ENCODE results near the gene STMN3. TPM values are rescaled to one million over a fixed set of nuclear protein-coding genes. Genes with fewer than 3 reads are reported as not detected.

The STMN3 gene
- total and polyA plus RNA-seq, 4 experiments from 2014 or later = 18.9 to 120 (median 70.1) TPM

GRCh38 chr20:63592661-63593060 lies 60.6 kb downstream of the STMN3 start:
- Mint-ChIP-seq H3K4me1 (peaks cover 0 to 6% (median 2%) of the 10 kb centered on the region in 4 donors), H3K4me3 (no peak overlapping the region), H3K36me3 (peaks cover 28 to 42% of the 10 kb centered on the region in 2 donors), H3K9me3 (peaks cover 0 to 2% (median 0%) of the 10 kb centered on the region in 8 donors), H3K27ac (no peak overlapping the region), H3K27me3 (no peaks in the 10 kb centered on the region)
- Histone ChIP-seq H3K27ac (ENCODE audit: low read depth, low read length) (no peak overlapping the region), H3K4me3 (ENCODE audit: low read length in 2 of 2) (no peak overlapping the region), H3K36me3 (ENCODE audit: insufficient read depth, low read length) (peaks cover 36% of the 10 kb centered on the region), H3K9me3 (ENCODE audit: control insufficient read depth in 1 of 2, low read length in 2 of 2) (no peaks in the 10 kb centered on the region), H3K27me3 (ENCODE audit: insufficient read depth, low read length) (no peaks in the 10 kb centered on the region), H3K4me1 (ENCODE audit: insufficient read depth, low read length) (peaks cover 8% of the 10 kb centered on the region)
- intact Hi-C loops (cut with micrococcal nuclease) = no loop called here
- ChIA-PET POLR2A (ENCODE audit: partially characterized antibody) (no interaction called here), CTCF (ENCODE audit: partially characterized antibody) (no interaction called here)
- DNase-seq = no peak

- intact Hi-C loops (cut with micrococcal nuclease) = no loop called here
- H3K36me3 Mint-ChIP-seq = peaks cover 30 to 42% of the 10 kb centered on the region in 2 donors
- POLR2A ChIA-PET (ENCODE audit: partially characterized antibody) = interaction anchor here (0.7 kb wide), 1 partner anchor 136 kb away, joined by 4 read pairs; no protein-coding TSS in a partner anchor
- Histone ChIP-seq H3K27me3 (ENCODE audit: insufficient read depth, low read length) (no peaks in the 10 kb centered on the region), H3K36me3 (ENCODE audit: insufficient read depth, low read length) (peaks cover 34% of the 10 kb centered on the region), H3K4me3 (ENCODE audit: low read length in 2 of 2) (no peak overlapping the region), H3K27ac (ENCODE audit: low read depth, low read length) (no peak overlapping the region), H3K9me3 (ENCODE audit: control insufficient read depth in 1 of 2, low read length in 2 of 2) (no peaks in the 10 kb centered on the region), H3K4me1 (ENCODE audit: insufficient read depth, low read length) (peaks cover 9% of the 10 kb centered on the region)
- CTCF ChIA-PET (ENCODE audit: partially characterized antibody) = no interaction called here
- peaks cover 0 to 2% (median 0%) of the 10 kb centered on the region in 8 donors for H3K9me3 Mint-ChIP-seq
- no peak overlapping the region for H3K27ac Mint-ChIP-seq
- H3K4me3 Mint-ChIP-seq = no peak overlapping the region
- H3K4me1 Mint-ChIP-seq = peaks cover 0 to 10% (median 2%) of the 10 kb centered on the region in 4 donors
- H3K27me3 Mint-ChIP-seq = no peaks in the 10 kb centered on the region
- no peak for DNase-seq
Observed at GRCh38 chr20:63591786-63592355, 61.4 kb downstream of the STMN3 start.

DNA sequence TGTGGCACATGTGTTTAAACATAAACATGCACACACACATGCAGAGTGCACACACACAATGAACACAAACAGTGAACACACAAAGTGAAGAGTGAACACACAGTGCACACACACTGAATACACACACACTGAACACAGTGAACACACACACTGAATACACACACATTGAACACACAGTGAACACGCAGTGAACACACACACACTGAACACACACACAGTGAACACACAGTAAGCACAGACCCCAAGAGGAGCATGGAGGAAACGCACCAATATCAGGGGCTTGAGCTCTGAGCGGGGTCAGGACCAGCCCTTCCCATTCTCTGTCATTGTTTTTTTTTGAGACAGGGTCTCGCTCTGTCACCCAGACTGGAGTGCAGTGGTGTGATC lies 62.1 kb downstream of the STMN3 start:
- Mint-ChIP-seq H3K27me3 (no peaks in the 10 kb centered on the region), H3K9me3 (peaks cover 0 to 2% (median 0%) of the 10 kb centered on the region in 8 donors), H3K4me3 (no peak overlapping the region), H3K36me3 (peaks cover 30 to 40% of the 10 kb centered on the region in 2 donors), H3K27ac (no peak overlapping the region), H3K4me1 (peaks cover 0 to 10% (median 2%) of the 10 kb centered on the region in 4 donors)
- no peaks in the 10 kb centered on the region for H3K9me3 ChIP-seq (ENCODE audit: control insufficient read depth in 1 of 2, low read length in 2 of 2)
- intact Hi-C loops (cut with micrococcal nuclease) = no loop called here
- peaks cover 9% of the 10 kb centered on the region for H3K4me1 ChIP-seq (ENCODE audit: insufficient read depth, low read length)
- peaks cover 34% of the 10 kb centered on the region for H3K36me3 ChIP-seq (ENCODE audit: insufficient read depth, low read length)
- no peaks in the 10 kb centered on the region for H3K27me3 ChIP-seq (ENCODE audit: insufficient read depth, low read length)
- CTCF ChIA-PET (ENCODE audit: partially characterized antibody) = no interaction called here
- no peak for DNase-seq
- no peak overlapping the region for H3K27ac ChIP-seq (ENCODE audit: low read depth, low read length)
- POLR2A ChIA-PET (ENCODE audit: partially characterized antibody) = interaction anchor here (0.7 to 1.4 kb wide), 3 partner anchors 34 to 447 kb away, joined by 3 to 4 read pairs (median 3); no protein-coding TSS in a partner anchor
- H3K4me3 ChIP-seq (ENCODE audit: low read length in 2 of 2) = no peak overlapping the region

DNA sequence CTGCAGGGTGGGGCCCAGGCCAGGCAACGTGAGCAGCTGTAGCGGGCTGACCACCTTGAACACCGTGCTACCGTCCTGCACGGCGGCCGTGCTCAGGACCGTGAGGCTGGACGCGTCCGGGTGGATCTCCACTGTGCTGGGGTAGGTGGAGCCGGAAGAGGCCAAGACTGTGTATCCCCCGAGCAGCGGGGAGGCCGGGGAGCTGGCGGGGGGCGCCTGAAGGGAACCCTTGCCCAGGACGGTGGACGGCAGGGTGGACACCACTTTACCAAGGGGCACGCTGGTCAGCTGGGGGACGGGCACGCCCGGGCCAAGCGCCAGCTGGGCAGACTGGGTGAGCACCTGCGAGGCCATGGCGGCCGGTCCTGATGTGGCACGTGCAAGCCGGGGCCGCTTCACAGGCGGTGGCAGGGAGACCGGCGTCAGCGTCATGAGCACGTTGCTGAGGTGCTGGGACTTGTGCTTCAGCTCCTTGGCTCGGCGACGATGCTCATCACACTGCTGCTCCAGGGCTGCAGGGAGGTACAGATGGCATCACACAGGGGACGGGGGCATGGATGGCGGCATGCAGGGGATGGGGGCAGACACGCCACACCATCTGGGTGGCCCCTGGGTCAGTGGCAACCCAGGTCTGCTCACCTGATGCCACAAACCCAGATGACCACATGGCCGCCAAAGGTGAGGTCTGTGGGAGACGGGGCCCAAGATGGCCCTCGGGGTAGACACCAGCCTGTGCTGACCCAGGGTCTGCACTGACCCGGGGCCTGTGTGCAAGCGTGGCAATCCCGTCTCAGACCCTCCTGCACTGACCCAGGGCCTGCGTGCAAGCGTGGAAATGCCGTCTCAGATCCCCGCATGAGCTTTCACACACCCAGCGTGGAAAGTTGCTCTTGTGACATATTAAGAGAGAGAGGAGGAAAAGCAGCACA lies 62.7 kb downstream of the STMN3 start:
- H3K36me3 ChIP-seq (ENCODE audit: insufficient read depth, low read length) = peaks cover 34% of the 10 kb centered on the region
- H3K9me3 ChIP-seq (ENCODE audit: control insufficient read depth in 1 of 2, low read length in 2 of 2) = no peaks in the 10 kb centered on the region
- H3K9me3 Mint-ChIP-seq = peaks cover 0 to 2% (median 0%) of the 10 kb centered on the region in 8 donors
- H3K4me3 ChIP-seq (ENCODE audit: low read length in 2 of 2) = no peak overlapping the region
- H3K27ac ChIP-seq (ENCODE audit: low read depth, low read length) = no peak overlapping the region
- intact Hi-C loops (cut with micrococcal nuclease) = no loop called here
- H3K4me1 ChIP-seq (ENCODE audit: insufficient read depth, low read length) = peaks cover 9% of the 10 kb centered on the region
- H3K27me3 Mint-ChIP-seq = no peaks in the 10 kb centered on the region
- POLR2A ChIA-PET (ENCODE audit: partially characterized antibody) = interaction anchor here (0.8 to 1.4 kb wide), 3 partner anchors 10 to 448 kb away, joined by 3 read pairs; no protein-coding TSS in a partner anchor
- no peak for DNase-seq
- H3K4me1 Mint-ChIP-seq = peaks cover 0 to 10% (median 2%) of the 10 kb centered on the region in 4 donors
- peaks cover 30 to 42% of the 10 kb centered on the region in 2 donors for H3K36me3 Mint-ChIP-seq
- H3K27ac Mint-ChIP-seq = no peak overlapping the region
- no peak overlapping the region for H3K4me3 Mint-ChIP-seq
- CTCF ChIA-PET (ENCODE audit: partially characterized antibody) = no interaction called here
- no peaks in the 10 kb centered on the region for H3K27me3 ChIP-seq (ENCODE audit: insufficient read depth, low read length)

Other genes starting within 250 kb of the STMN3 start
- not detected for gene KCNQ2, start 180.8 kb downstream of the STMN3 start, total RNA-seq
- gene KCNQ2, start 180.8 kb downstream of the STMN3 start, polyA plus RNA-seq = not detected
- under 1 TPM; 0.36 to 0.81 TPM for gene EEF1A2, start 154.3 kb downstream of the STMN3 start, total RNA-seq
- not detected for gene EEF1A2, start 154.3 kb downstream of the STMN3 start, polyA plus RNA-seq
- 100 to 1,000 TPM; 208 to 229 TPM for gene PPDPF, start 132.7 kb downstream of the STMN3 start, total RNA-seq
- gene PPDPF, start 132.7 kb downstream of the STMN3 start, polyA plus RNA-seq = 100 to 1,000 TPM in 1 of 2 donors, 10 to 100 TPM in 1; 29.4 to 152 TPM
- gene PTK6, start 116.0 kb downstream of the STMN3 start, total RNA-seq = not detected
- gene PTK6, start 116.0 kb downstream of the STMN3 start, polyA plus RNA-seq = under 1 TPM; 0.31 to 0.59 TPM
- not detected for gene SRMS, start 105.7 kb downstream of the STMN3 start, total RNA-seq
- not detected for gene SRMS, start 105.7 kb downstream of the STMN3 start, polyA plus RNA-seq
- 1 to 10 TPM in 1 of 2 experiments, under 1 TPM in 1; 0.38 to 1.2 TPM for gene FNDC11, start 99.3 kb downstream of the STMN3 start, total RNA-seq
- gene FNDC11, start 99.3 kb downstream of the STMN3 start, polyA plus RNA-seq = 1 to 10 TPM in 1 of 2 donors, under 1 TPM in 1; 0.41 to 1.5 TPM
- gene HELZ2, start 79.2 kb downstream of the STMN3 start, total RNA-seq = 10 to 100 TPM; 39.6 to 45.4 TPM
- 1 to 10 TPM; 2.0 to 6.4 TPM for gene HELZ2, start 79.2 kb downstream of the STMN3 start, polyA plus RNA-seq
- 10 to 100 TPM; 24.4 to 26.4 TPM for gene GMEB2, start 26.3 kb downstream of the STMN3 start, total RNA-seq
- 10 to 100 TPM in 1 of 2 donors, 1 to 10 TPM in 1; 4.5 to 16.6 TPM for gene GMEB2, start 26.3 kb downstream of the STMN3 start, polyA plus RNA-seq
- gene RTEL1, start 4.9 kb upstream of the STMN3 start, total RNA-seq = 10 to 100 TPM; 30.9 to 36.0 TPM
- 1 to 10 TPM; 1.3 to 5.4 TPM for gene RTEL1, start 4.9 kb upstream of the STMN3 start, polyA plus RNA-seq
- gene TNFRSF6B, start 43.2 kb upstream of the STMN3 start, total RNA-seq = not detected
- not detected for gene TNFRSF6B, start 43.2 kb upstream of the STMN3 start, polyA plus RNA-seq
- gene ARFRP1, start 54.6 kb upstream of the STMN3 start, total RNA-seq = 10 to 100 TPM; 85.6 to 92.0 TPM
- 10 to 100 TPM; 65.5 to 66.3 TPM for gene ARFRP1, start 54.6 kb upstream of the STMN3 start, polyA plus RNA-seq
- gene ZGPAT, start 54.6 kb upstream of the STMN3 start, total RNA-seq = 10 to 100 TPM; 51.8 to 55.3 TPM
- gene ZGPAT, start 54.6 kb upstream of the STMN3 start, polyA plus RNA-seq = 10 to 100 TPM; 34.6 to 69.5 TPM
- gene LIME1, start 83.2 kb upstream of the STMN3 start, total RNA-seq = 100 to 1,000 TPM; 162 to 169 TPM
- 100 to 1,000 TPM; 297 to 324 TPM for gene LIME1, start 83.2 kb upstream of the STMN3 start, polyA plus RNA-seq
- 100 to 1,000 TPM; 121 to 124 TPM for gene SLC2A4RG, start 86.4 kb upstream of the STMN3 start, total RNA-seq
- 1 to 10 TPM; 2.2 to 7.6 TPM for gene SLC2A4RG, start 86.4 kb upstream of the STMN3 start, polyA plus RNA-seq
- gene ZBTB46, start 177.8 kb upstream of the STMN3 start, total RNA-seq = under 1 TPM; 0.28 to 0.87 TPM
- under 1 TPM in 1 of 2 donors, not detected in 1; 0.09 TPM for gene ZBTB46, start 177.8 kb upstream of the STMN3 start, polyA plus RNA-seq
- gene ABHD16B, start 208.1 kb upstream of the STMN3 start, total RNA-seq = not detected
- gene ABHD16B, start 208.1 kb upstream of the STMN3 start, polyA plus RNA-seq = not detected
- gene TPD52L2, start 211.8 kb upstream of the STMN3 start, total RNA-seq = 10 to 100 TPM; 44.4 to 44.9 TPM
- gene TPD52L2, start 211.8 kb upstream of the STMN3 start, polyA plus RNA-seq = 10 to 100 TPM; 66.4 to 76.1 TPM
- 10 to 100 TPM; 53.3 to 54.4 TPM for gene DNAJC5, start 241.7 kb upstream of the STMN3 start, total RNA-seq
- gene DNAJC5, start 241.7 kb upstream of the STMN3 start, polyA plus RNA-seq = 1 to 10 TPM; 4.9 to 9.2 TPM

Measured in CD4-positive, alpha-beta memory T cell (primary cell).